Retinal pigment epithelial cell (primary cell): ENCODE data around the gene KCNQ5.

ENCODE experiments used
- DNase-seq: peaks from one replicate; pipeline ENCODE4 v3.0.0-alpha.2; 2010; ENCODE audit warnings: low read depth
- H3K4me3 ChIP-seq: 2 replicates; pipeline ENCODE4 v1.5.1; 2011; ENCODE audit warnings: mild to moderate bottlenecking, low read length, control low read depth, moderate library complexity
- TF ChIP-seq, protein P1 (sequence below): conservative IDR thresholded peaks from 2 replicates; pipeline ENCODE4 v1.5.1; 2011; ENCODE audit warnings: low read depth, low read length, control low read depth, inconsistent platforms

Gene KCNQ5

DNA sequence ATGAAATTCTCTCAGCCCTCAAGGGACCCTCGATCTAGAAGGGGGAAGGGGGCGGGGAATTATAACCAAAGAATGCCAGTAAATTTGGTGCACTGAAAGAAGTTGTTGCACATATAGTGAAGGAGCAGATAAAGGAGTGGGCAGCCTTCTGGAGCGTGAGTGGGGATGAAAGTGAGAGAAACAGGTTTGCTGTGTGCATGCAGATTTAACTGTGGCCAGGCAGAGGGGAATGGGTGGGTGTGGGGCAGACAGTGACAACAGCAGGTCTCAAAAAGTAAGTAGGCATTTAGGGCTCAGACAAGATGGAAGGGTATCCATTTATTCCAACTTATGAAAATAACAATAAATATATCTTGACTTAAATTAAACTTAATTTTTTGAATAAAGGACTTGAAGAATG, 149.1 kb downstream of the KCNQ5 start:
- no peak overlapping the region for H3K4me3 ChIP-seq
- no peak for DNase-seq
- TF ChIP-seq, protein P1, sequence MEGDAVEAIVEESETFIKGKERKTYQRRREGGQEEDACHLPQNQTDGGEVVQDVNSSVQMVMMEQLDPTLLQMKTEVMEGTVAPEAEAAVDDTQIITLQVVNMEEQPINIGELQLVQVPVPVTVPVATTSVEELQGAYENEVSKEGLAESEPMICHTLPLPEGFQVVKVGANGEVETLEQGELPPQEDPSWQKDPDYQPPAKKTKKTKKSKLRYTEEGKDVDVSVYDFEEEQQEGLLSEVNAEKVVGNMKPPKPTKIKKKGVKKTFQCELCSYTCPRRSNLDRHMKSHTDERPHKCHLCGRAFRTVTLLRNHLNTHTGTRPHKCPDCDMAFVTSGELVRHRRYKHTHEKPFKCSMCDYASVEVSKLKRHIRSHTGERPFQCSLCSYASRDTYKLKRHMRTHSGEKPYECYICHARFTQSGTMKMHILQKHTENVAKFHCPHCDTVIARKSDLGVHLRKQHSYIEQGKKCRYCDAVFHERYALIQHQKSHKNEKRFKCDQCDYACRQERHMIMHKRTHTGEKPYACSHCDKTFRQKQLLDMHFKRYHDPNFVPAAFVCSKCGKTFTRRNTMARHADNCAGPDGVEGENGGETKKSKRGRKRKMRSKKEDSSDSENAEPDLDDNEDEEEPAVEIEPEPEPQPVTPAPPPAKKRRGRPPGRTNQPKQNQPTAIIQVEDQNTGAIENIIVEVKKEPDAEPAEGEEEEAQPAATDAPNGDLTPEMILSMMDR = no peak

DNA sequence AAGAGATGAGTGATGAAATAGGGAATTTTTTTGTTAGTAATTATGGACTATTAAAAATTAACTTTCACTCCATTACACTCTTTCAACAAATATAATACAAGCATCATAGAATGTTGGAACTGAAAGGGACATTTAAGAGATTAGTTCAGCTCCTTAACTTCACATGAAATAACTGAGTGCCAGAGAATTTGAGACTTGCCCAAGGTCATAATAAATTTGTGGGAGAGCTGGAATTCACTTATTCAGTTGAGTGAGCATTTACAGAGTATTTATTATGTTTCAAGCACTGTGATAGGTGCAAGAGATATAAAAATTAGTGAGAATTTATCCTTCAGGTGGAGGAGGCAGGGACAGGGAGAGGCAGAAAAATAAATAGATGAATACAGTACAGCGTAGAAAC, 154.6 kb downstream of the KCNQ5 start:
- no peak for DNase-seq
- TF ChIP-seq, protein P1 = no peak
- no peak overlapping the region for H3K4me3 ChIP-seq

DNA sequence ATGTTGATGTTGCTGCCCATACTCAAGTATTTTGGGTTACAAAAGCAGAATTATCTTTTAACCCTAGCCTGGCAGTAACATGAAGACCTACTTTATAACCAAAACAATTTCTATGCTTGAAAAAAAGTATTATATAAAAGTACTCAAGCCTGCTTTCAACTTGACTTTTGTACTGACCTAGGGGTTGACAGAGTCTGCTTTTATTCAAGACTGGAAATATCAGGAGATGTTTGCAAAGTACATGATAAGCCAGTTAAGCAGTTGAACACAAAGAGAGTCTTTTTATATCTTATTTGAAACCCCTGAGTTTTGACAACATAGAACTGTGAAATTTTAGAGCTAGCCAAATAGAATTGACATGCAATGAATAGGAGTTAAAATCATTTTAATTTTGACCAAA, 159.8 kb downstream of the KCNQ5 start:
- H3K4me3 ChIP-seq = no peak overlapping the region
- DNase-seq = no peak
- TF ChIP-seq, protein P1 = no peak

DNA sequence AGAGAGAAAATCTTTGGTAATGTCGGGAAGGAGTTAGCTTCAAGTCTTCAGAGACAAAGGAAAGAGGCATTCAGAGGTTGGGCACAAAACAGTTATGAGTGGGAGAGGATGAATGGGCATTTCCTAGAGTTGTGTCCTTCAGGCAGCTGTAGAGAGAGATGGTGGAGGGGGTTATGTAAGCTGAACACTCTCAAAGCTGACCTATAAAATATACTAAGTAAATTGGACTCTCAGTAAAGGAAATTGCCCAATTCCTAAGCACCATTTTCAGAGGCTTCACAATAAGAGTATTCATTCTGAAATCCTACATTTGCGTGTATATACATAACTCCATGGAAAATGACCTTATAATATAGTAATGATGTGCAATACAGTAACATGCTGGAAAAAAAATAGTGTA, 161.2 kb downstream of the KCNQ5 start:
- TF ChIP-seq, protein P1 = no peak
- no peak overlapping the region for H3K4me3 ChIP-seq
- no peak for DNase-seq

DNA sequence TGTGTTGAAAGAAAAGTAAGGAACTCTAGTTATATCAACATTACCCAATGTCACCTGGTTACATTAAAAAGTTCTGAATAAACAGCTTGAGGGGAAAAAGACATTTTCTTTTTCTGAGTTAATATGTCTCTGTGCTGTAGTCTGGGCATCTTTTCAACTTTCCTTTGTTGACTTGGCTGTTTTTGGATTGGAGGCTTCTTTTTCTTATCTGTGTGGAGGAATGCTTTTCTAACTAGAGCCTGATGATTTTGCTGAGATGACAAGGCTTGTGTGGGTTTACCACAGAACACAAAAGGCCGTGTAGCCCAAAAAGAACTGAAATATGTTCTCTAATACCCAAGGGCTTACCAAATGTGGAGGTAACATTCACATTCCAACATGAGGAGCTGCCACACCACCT, 161.8 kb downstream of the KCNQ5 start:
- TF ChIP-seq, protein P1 = no peak

DNA sequence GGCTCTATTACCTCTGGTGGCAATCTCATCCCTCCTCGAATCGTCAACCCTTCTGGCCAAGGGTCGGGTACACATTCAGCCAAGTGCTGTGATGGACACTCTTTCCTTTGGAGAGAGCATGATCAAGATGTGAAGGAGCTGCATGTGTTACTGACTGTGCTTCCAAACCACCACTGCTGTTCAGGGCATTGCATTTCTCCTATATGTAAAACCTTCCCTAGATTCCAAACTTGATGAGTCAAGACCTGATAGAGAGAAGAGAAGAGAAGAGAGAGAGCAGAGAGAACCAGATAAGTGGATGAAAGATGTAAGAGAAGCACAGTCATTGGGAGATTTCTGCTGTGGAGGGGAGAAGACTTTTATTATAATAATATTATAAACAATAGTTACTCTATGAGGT, 162.2 kb downstream of the KCNQ5 start:
- no peak overlapping the region for H3K4me3 ChIP-seq
- TF ChIP-seq, protein P1 = no peak
- no peak for DNase-seq

More for the DNA sequence above, 161.8 kb downstream of the KCNQ5 start:
- H3K4me3 ChIP-seq = no peak overlapping the region
- DNase-seq = no peak

DNA sequence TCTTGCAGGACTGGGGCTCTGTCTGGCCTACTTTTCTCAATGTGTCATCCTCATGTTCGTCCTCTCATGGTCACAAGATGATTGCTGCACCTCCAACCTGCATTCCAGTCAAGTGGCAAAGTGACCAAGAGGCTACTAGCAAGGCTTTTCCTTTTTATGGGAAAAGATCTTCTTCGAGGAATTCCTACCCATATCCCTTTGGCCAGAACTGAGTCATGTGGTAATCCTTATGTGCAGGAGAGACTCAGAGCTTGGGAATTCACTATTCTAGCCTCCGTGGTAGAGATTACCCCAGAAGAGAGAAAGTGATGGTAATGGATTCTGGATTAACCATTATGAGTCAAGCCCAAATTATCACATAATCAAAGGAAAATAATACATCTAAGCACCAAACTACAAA, 162.7 kb downstream of the KCNQ5 start:
- H3K4me3 ChIP-seq = no peak overlapping the region
- TF ChIP-seq, protein P1 = no peak
- DNase-seq = no peak
